Caco-2 (cell line): ENCODE measurements around the gene TARDBP. TPM values are rescaled to one million over a fixed set of nuclear protein-coding genes. Genes with fewer than 3 reads are reported as not detected.
"Not testable (repeated sequence)": the region's sequence is repeated elsewhere in the genome, so short reads cannot be mapped to it uniquely, and the experiment has no call there.

Source experiments
- BruUV-seq: library from RNA; stranded (reverse); fragments of 400-500 nt; replicated peaks from 2 replicates; lab custom pipeline; 2021; lab: Mats Ljungman, UMichigan
- CTCF ChIA-PET: fragments of 300-600 bp; sonication (Branson Sonifier 250); formaldehyde crosslinking; loops from one replicate; lab custom pipeline; 2022; ENCODE audit warnings: antibody characterized with exemption; lab: Charles Lee
- POLR2A ChIA-PET: fragments of 300-600 bp; sonication (Branson Sonifier 250); formaldehyde crosslinking; loops from one replicate; lab custom pipeline; 2022; ENCODE audit warnings: antibody characterized with exemption; lab: Charles Lee
- DNase-seq, 2 experiments: peaks; one replicate each; pipeline versions ENCODE4 v3.0.0 to v3.0.0-alpha.2; 2020 to 2022
- H3K27me3 ChIP-seq: replicated peaks from 2 replicates; pipeline ENCODE4 v1.6.0; 2011; ENCODE audit warnings: low read length; ENCODE audit not compliant: control insufficient read depth, insufficient read depth
- H3K36me3 ChIP-seq: 2 replicates; pipeline ENCODE4 v1.5.1; 2011; ENCODE audit warnings: low read length; ENCODE audit not compliant: control insufficient read depth, insufficient read depth
- H3K4me1 ChIP-seq: fragments of 250-450 bp; sonication (Bioruptor Pico); 2 replicates; pipeline ENCODE4 v1.5.1; 2020; ENCODE audit warnings: mild to moderate bottlenecking
- H3K4me3 ChIP-seq: 2 replicates; pipeline ENCODE4 v1.5.1; 2011; ENCODE audit warnings: low read depth, mild to moderate bottlenecking, control low read depth, low read length
- H3K9me3 ChIP-seq: fragments of 250-450 bp; sonication (Bioruptor Pico); 2 replicates; pipeline ENCODE4 v1.5.1; 2020; ENCODE audit warnings: mild to moderate bottlenecking, moderate library complexity
- H3K27ac Mint-ChIP-seq: one replicate; pipeline ENCODE4 v1.8.0; 2022; ENCODE audit warnings: mixed read lengths; ENCODE audit not compliant: unreplicated experiment
- H3K27me3 Mint-ChIP-seq: one replicate; pipeline ENCODE4 v1.8.0; 2022; ENCODE audit warnings: mixed read lengths; ENCODE audit not compliant: insufficient read depth, unreplicated experiment
- H3K36me3 Mint-ChIP-seq: one replicate; pipeline ENCODE4 v1.8.0; 2022; ENCODE audit warnings: mild to moderate bottlenecking, mixed read lengths; ENCODE audit not compliant: insufficient read depth, unreplicated experiment
- H3K4me1 Mint-ChIP-seq: one replicate; pipeline ENCODE4 v1.8.0; 2022; ENCODE audit warnings: low read depth, mixed read lengths; ENCODE audit not compliant: unreplicated experiment
- H3K4me3 Mint-ChIP-seq: one replicate; pipeline ENCODE4 v1.8.0; 2022; ENCODE audit warnings: mild to moderate bottlenecking, moderate library complexity, mixed read lengths; ENCODE audit not compliant: unreplicated experiment
- H3K9me3 Mint-ChIP-seq: one replicate; pipeline ENCODE4 v1.8.0; 2022; ENCODE audit warnings: mixed read lengths; ENCODE audit not compliant: unreplicated experiment
- CTCF ChIP-seq, 2 experiments: fragments of 200-600 bp in 1 of 2; IDR thresholded peaks; 1 replicate in 1 of 2; 2 replicates in 1 of 2; pipeline versions ENCODE4 v1.5.1 to v1.8.0; 2011 to 2022; ENCODE audit warnings: antibody characterized with exemption in 1 of 2, control low read depth in 1 of 2, inconsistent platforms in 1 of 2, low read depth in 1 of 2, low read length in 1 of 2, mild to moderate bottlenecking in 1 of 2, moderate library complexity in 1 of 2; ENCODE audit not compliant: insufficient read depth in 1 of 2, severe bottlenecking in 1 of 2, unreplicated experiment in 1 of 2
- intact Hi-C: fragments of 100-400 bp; cut with micrococcal nuclease; formaldehyde crosslinking; loops from one replicate; pipeline ENCODE4 v1.10.0; 2022; ENCODE audit not compliant: unreplicated experiment
- total RNA-seq: library from RNA; stranded (reverse); gene quantifications from 2 replicates; pipeline ENCODE4 v1.2.3, GENCODE V29; 2022

Gene TARDBP
- total RNA-seq, 1 experiment from 2014 or later, result 181 TPM

DNA sequence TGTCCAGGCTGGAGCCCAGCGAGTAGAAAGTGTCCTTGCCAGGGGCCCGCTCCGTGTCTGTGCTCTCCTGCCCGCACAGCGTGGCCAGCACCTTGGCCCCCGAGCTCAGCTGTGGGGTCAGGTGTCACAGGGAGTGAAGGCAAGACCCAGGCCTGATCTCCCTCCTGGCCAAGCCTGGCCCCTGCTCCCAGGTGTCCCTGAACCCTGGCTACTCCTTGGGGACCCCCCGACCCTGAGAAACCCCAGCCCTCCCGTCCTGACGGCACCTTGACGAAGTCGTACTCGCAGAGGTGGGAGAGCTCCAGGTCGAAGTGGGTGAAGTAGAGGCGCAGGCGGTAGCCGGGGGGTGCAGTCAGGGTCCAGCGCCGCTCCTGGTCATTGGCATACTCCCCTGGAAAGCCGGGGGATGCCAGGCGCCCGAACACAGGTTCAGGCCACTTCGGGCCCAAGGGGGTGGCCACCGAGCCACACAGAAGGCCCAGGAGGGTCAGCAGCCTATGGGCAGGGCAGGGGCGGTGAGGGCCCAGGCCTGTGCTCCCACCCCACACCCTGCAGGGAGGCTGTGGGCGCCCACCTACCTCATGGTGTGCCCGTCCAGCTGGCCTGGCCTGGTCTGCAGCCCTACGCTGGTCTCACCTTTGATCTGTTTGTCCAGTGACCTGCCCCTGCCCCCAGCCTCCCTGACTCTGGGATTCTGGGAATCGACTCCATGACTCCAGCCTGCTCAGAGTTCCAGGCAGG is 34.3 kb downstream of the TARDBP start, which contains the start of gene MASP2:
TSS of gene MASP2 (minus strand) at position 615 of the 741 bp plus-strand sequence. CDS start at position 583, 32 bp downstream.
- Mint-ChIP-seq H3K36me3 (peaks cover 7% of the 10 kb centered on the region), H3K4me3 (no peak within 1 kb of the TSS), H3K9me3 (no peaks in the 10 kb centered on the region), H3K27ac (no peak within 1 kb of the TSS), H3K27me3 (no peaks in the 10 kb centered on the region), H3K4me1 (no peaks in the 10 kb centered on the region)
- no peak for TF ChIP-seq CTCF (IDR thresholded peaks at IDR 0.05; ENCODE audit: insufficient read depth in 1 of 2, low read depth in 1 of 2, low read length in 1 of 2, severe bottlenecking in 1 of 2, unreplicated experiment in 1 of 2)
- Histone ChIP-seq H3K9me3 (no peaks in the 10 kb centered on the region), H3K27me3 (no peaks in the 10 kb centered on the region), H3K36me3 (no peaks in the 10 kb centered on the region), H3K4me1 (no peaks in the 10 kb centered on the region), H3K4me3 (no peak within 1 kb of the TSS)
- no peak for DNase-seq
- BruUV-seq, result no TSS peak
- CTCF ChIA-PET, result no interaction called here
- POLR2A ChIA-PET, result no interaction called here
- intact Hi-C loops, result no loop called here

GRCh38 chr1:11051121-11051520 is 38.7 kb downstream of the TARDBP start:
- CTCF ChIA-PET, result interaction anchor here (1.0 kb wide), 1 partner anchor 13 kb away, joined by 4 read pairs; no protein-coding TSS in a partner anchor
- not testable (repeated sequence) for BruUV-seq

GRCh38 chr1:11051781-11052511 is 39.5 kb downstream of the TARDBP start:
- Histone ChIP-seq H3K4me1 (no peaks in the 10 kb centered on the region), H3K36me3 (no peaks in the 10 kb centered on the region), H3K27me3 (no peaks in the 10 kb centered on the region), H3K9me3 (no peaks in the 10 kb centered on the region), H3K4me3 (no peak overlapping the region)
- intact Hi-C loops, result no loop called here
- no peak for DNase-seq
- POLR2A ChIA-PET, result interaction anchor here (0.6 kb wide), 1 partner anchor 14 kb away, joined by 3 read pairs; no protein-coding TSS in a partner anchor
- CTCF ChIA-PET, result interaction anchor here (1.0 kb wide), 1 partner anchor 14 kb away, joined by 4 read pairs; no protein-coding TSS in a partner anchor
- Mint-ChIP-seq H3K36me3 (peaks cover 24% of the 10 kb centered on the region), H3K4me1 (no peaks in the 10 kb centered on the region), H3K9me3 (no peaks in the 10 kb centered on the region), H3K27ac (no peak overlapping the region), H3K4me3 (no peak overlapping the region), H3K27me3 (no peaks in the 10 kb centered on the region)
- BruUV-seq, result no TSS peak
- TF ChIP-seq CTCF (IDR thresholded peaks at IDR 0.05; ENCODE audit: insufficient read depth in 1 of 2, low read depth in 1 of 2, low read length in 1 of 2, severe bottlenecking in 1 of 2, unreplicated experiment in 1 of 2), result no peak

More at GRCh38 chr1:11051121-11051520, 38.7 kb downstream of the TARDBP start:
- DNase-seq, H3K9me3 Mint-ChIP-seq, H3K4me3 ChIP-seq, H3K4me1 ChIP-seq, H3K4me3 Mint-ChIP-seq, H3K36me3 ChIP-seq, H3K27ac Mint-ChIP-seq, intact Hi-C loops, H3K4me1 Mint-ChIP-seq, H3K9me3 ChIP-seq, H3K27me3 ChIP-seq, H3K27me3 Mint-ChIP-seq: not testable (repeated sequence)
- POLR2A ChIA-PET, result interaction anchor here (0.6 kb wide), 1 partner anchor 13 kb away, joined by 3 read pairs; no protein-coding TSS in a partner anchor
- peaks cover 22% of the 10 kb centered on the region for H3K36me3 Mint-ChIP-seq
